Upper lobe of right lung (tissue), 1 donor: ENCODE data around the gene PCDHA11. TPM values are rescaled to one million over a fixed set of nuclear protein-coding genes. Genes with fewer than 3 reads are reported as not detected.
"Not testable (repeated sequence)": the region's sequence is repeated elsewhere in the genome, so short reads cannot be mapped to it uniquely, and the experiment has no call there.

Experiments
- ATAC-seq: fragments of 200-7000 bp; cut with Tn5 transposase; one replicate; pipeline ENCODE4 v1.9.1; 2020; ENCODE audit warnings: mild to moderate bottlenecking, moderate library complexity
- DNase-seq: peaks from one replicate; pipeline ENCODE4 v3.0.0-alpha.2; 2020
- H3K27ac ChIP-seq: fragments of 200-600 bp; one replicate; pipeline ENCODE4 v1.8.0; 2022
- H3K27me3 ChIP-seq: fragments of 200-600 bp; one replicate; pipeline ENCODE4 v1.8.0; 2022; ENCODE audit warnings: mild to moderate bottlenecking
- H3K36me3 ChIP-seq: fragments of 200-600 bp; one replicate; pipeline ENCODE4 v1.8.0; 2022
- H3K4me1 ChIP-seq: fragments of 200-600 bp; one replicate; pipeline ENCODE4 v1.8.0; 2022
- H3K4me3 ChIP-seq: fragments of 200-600 bp; one replicate; pipeline ENCODE4 v1.8.0; 2022; ENCODE audit warnings: mild to moderate bottlenecking
- H3K9me3 ChIP-seq: fragments of 200-600 bp; one replicate; pipeline ENCODE4 v1.8.0; 2022
- intact Hi-C: fragments of 100-400 bp; cut with DNase I; formaldehyde crosslinking; loops from one replicate; pipeline ENCODE4 v1.11.0; 2022
- long read RNA-seq: library from polyadenylated mRNA; unstranded; transcript quantifications from one replicate; pipeline ENCODE4 v2.0.0, GENCODE V29; 2021
- total RNA-seq: library from RNA; stranded (reverse); fragmentation: NEBNext Ultra II Directional; extraction: Animal tissue kit (Norgen Biotek cat#: 25700); gene quantifications from one replicate; pipeline ENCODE4 v1.2.1, GENCODE V29; 2021
- TF ChIP-seq, protein P1 (sequence below): fragments of 200-600 bp; IDR thresholded peaks from one replicate; pipeline ENCODE4 v1.8.0; 2022; ENCODE audit warnings: antibody characterized with exemption
- donor health status: DM: no; HTN: yes; CAD: no; lungs with severe emphysema.

The PCDHA11 gene, protein sequence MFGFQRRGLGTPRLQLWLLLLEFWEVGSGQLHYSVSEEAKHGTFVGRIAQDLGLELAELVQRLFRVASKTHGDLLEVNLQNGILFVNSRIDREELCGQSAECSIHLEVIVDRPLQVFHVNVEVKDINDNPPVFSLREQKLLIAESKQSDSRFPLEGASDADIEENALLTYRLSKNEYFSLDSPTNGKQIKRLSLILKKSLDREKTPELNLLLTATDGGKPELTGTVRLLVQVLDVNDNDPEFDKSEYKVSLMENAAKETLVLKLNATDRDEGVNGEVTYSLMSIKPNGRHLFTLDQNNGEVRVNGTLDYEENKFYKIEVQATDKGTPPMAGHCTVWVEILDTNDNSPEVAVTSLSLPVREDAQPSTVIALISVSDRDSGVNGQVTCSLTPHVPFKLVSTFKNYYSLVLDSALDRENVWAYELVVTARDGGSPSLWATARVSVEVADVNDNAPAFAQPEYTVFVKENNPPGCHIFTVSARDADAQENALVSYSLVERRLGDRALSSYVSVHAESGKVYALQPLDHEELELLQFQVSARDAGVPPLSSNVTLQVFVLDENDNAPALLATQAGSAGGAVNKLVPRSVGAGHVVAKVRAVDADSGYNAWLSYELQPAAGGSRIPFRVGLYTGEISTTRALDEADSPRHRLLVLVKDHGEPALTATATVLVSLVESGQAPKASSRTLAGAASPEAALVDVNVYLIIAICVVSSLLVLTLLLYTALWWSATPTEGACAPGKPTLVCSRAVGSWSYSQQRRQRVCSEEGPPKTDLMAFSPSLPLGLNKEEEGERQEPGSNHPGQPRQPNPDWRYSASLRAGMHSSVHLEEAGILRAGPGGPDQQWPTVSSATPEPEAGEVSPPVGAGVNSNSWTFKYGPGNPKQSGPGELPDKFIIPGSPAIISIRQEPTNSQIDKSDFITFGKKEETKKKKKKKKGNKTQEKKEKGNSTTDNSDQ
- total RNA-seq: 0.38 TPM
- long read RNA-seq: 0 reads

DNA sequence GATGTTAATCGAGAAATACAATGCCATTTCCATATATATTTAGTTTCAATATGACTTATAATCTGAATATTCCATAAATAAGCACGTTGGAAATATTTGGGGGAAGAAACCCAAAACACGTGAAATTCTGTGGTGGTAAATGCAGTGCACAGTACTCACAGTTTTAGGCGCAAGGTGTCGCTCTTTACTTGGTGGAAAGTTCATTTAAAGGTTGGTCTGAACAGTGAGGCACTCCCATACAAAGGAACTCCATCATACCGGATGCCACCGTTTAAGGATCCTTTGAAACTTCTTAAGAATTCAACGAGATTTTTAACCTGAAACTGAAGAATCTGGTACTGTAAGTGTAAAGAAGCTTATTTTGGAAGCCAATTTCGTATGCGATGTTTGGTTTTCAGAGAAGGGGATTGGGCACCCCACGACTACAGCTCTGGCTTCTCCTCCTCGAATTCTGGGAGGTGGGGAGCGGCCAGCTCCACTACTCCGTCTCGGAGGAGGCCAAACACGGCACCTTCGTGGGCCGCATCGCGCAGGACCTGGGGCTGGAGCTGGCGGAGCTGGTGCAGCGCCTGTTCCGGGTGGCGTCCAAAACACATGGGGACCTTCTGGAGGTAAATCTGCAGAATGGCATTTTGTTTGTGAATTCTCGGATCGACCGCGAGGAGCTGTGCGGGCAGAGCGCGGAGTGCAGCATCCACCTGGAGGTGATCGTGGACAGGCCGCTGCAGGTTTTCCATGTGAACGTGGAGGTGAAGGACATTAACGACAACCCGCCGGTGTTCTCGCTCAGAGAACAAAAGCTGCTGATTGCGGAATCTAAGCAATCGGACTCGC lies at the start of gene PCDHA11:
Gene PCDHA11, plus strand, starts transcription at position 237 of the 834 bp plus-strand sequence. Its CDS starts 147 bp downstream, at position 384.
- H3K27me3 ChIP-seq: no peaks in the 10 kb centered on the region
- intact Hi-C loops: no loop called here
- peak within 1 kb of the TSS; percentile 27 for H3K4me3 ChIP-seq
- H3K9me3 ChIP-seq: no peaks in the 10 kb centered on the region
- H3K4me1 ChIP-seq: no peaks in the 10 kb centered on the region
- ATAC-seq (peak; percentile 68), DNase-seq (no peak)
- no peak within 1 kb of the TSS for H3K27ac ChIP-seq
- no peaks in the 10 kb centered on the region for H3K36me3 ChIP-seq
- TF ChIP-seq, protein P1, sequence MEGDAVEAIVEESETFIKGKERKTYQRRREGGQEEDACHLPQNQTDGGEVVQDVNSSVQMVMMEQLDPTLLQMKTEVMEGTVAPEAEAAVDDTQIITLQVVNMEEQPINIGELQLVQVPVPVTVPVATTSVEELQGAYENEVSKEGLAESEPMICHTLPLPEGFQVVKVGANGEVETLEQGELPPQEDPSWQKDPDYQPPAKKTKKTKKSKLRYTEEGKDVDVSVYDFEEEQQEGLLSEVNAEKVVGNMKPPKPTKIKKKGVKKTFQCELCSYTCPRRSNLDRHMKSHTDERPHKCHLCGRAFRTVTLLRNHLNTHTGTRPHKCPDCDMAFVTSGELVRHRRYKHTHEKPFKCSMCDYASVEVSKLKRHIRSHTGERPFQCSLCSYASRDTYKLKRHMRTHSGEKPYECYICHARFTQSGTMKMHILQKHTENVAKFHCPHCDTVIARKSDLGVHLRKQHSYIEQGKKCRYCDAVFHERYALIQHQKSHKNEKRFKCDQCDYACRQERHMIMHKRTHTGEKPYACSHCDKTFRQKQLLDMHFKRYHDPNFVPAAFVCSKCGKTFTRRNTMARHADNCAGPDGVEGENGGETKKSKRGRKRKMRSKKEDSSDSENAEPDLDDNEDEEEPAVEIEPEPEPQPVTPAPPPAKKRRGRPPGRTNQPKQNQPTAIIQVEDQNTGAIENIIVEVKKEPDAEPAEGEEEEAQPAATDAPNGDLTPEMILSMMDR: peak; percentile 36

DNA sequence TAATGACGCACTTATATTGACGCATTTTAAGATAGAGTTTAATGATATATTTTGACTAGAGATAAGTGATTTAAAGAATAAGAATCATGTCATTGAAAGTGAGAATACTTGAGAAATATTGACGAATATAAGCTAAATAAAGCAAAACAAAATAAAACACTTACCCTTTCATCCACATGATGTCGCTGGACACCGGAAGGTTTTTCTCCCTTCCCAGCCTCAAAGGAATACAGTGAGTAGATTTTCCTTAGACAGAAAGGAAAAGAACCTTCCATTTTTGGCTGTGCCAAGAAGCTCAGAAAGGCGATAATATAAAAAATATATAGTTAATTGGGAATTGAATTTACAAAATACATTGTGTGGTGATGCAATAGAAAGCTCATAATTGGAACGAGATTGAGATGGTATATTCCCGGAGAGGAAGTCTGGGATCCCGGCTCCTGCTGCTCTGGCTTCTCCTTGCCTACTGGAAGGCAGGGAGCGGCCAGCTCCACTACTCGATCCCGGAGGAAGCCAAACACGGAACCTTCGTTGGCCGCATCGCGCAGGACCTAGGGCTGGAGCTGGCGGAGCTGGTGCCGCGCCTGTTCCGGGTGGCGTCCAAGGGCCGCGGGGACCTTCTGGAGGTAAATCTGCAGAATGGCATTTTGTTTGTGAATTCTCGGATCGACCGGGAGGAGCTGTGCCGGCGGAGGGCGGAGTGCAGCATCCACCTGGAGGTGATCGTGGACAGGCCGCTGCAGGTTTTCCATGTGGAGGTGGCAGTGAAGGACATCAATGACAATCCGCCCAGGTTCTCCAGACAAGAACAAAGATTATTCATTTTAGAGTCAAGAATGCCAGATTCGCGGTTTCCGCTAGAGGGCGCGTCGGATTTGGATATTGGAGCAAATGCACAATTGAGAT lies 47.1 kb upstream of the PCDHA11 start, which contains the start of gene PCDHA5:
Gene PCDHA5, plus strand, starts transcription at position 239 of the 906 bp plus-strand sequence.
- H3K27ac ChIP-seq: no peak within 1 kb of the TSS
- H3K9me3 ChIP-seq: no peaks in the 10 kb centered on the region
- H3K27me3 ChIP-seq: peaks cover 4% of the 10 kb centered on the region
- H3K36me3 ChIP-seq: no peaks in the 10 kb centered on the region
- H3K4me3 ChIP-seq: peak within 1 kb of the TSS; percentile 17
- ATAC-seq: no peak
- TF ChIP-seq, protein P1: peak; percentile 45
- intact Hi-C loops: no loop called here
- no peak for DNase-seq
- no peaks in the 10 kb centered on the region for H3K4me1 ChIP-seq

DNA sequence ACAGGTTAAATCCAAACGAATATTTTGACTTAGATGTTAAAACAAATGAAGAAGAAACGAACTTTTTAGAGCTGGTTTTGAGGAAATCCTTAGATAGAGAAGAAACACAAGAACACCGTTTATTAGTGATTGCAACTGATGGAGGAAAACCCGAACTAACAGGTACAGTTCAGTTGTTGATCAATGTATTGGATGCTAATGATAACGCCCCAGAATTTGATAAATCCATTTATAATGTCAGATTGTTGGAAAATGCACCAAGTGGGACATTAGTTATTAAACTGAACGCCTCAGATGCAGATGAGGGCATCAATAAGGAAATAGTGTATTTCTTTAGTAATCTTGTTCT lies 46.5 kb upstream of the PCDHA11 start:
- Histone ChIP-seq H3K36me3 (no peaks in the 10 kb centered on the region), H3K27ac (no peak overlapping the region), H3K4me1 (no peaks in the 10 kb centered on the region), H3K27me3 (peaks cover 4% of the 10 kb centered on the region), H3K4me3 (no peak overlapping the region), H3K9me3 (no peaks in the 10 kb centered on the region)
- no peak for DNase-seq
- no peak for ATAC-seq
- intact Hi-C loops: no loop called here
- TF ChIP-seq, protein P1: no peak

DNA sequence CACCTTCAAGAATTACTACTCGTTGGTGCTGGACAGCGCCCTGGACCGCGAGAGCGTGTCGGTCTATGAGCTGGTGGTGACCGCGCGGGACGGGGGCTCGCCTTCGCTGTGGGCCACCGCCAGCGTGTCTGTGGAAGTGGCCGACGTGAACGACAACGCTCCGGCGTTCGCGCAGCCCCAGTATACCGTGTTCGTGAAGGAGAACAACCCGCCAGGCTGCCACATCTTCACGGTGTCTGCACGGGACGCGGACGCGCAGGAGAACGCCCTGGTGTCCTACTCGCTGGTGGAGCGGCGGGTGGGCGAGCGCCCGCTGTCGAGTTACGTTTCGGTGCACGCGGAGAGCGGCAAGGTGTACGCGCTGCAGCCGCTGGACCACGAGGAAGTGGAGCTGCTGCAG lies 45.8 kb upstream of the PCDHA11 start:
- intact Hi-C loops, H3K36me3 ChIP-seq, H3K4me3 ChIP-seq, DNase-seq, ATAC-seq, H3K9me3 ChIP-seq, H3K27ac ChIP-seq, H3K4me1 ChIP-seq: not testable (repeated sequence)
- peaks cover 11% of the 10 kb centered on the region for H3K27me3 ChIP-seq

DNA sequence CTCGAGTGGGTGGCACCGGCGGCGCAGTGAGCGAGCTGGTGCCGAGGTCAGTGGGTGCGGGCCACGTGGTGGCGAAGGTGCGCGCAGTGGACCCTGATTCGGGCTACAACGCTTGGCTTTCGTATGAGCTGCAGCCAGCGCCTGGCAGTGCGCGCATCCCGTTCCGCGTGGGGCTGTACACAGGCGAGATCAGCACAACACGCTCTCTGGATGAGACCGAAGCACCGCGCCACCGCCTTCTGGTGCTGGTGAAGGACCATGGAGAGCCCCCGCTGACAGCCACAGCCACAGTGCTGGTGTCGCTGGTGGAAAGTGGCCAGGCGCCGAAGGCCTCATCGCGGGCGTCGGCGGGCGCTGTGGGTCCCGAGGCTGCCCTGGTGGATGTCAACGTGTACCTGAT lies 45.3 kb upstream of the PCDHA11 start:
- intact Hi-C loops: no loop called here
- ATAC-seq: no peak
- no peak overlapping the region for H3K4me3 ChIP-seq
- no peaks in the 10 kb centered on the region for H3K4me1 ChIP-seq
- H3K36me3 ChIP-seq: no peaks in the 10 kb centered on the region
- TF ChIP-seq, protein P1: no peak
- no peak overlapping the region for H3K27ac ChIP-seq
- H3K27me3 ChIP-seq: peaks cover 13% of the 10 kb centered on the region
- peaks cover 5% of the 10 kb centered on the region for H3K9me3 ChIP-seq
- DNase-seq: no peak
